DMS79 (cell line): ENCODE data around the gene MYOF.
"Not testable (repeated sequence)": the region's sequence is repeated elsewhere in the genome, so short reads cannot be mapped to it uniquely, and the experiment has no call there.

Experiments
- DNase-seq: peaks from one replicate; lab custom pipeline; 2025; lab: John Stamatoyannopoulos, UW

MYOF gene

GRCh38 chr10:93346694-93347093 is 135.4 kb downstream of the MYOF start:
- no peak for DNase-seq

- no peak for DNase-seq
Measured at GRCh38 chr10:93346108-93346507, 136.0 kb downstream of the MYOF start.

GRCh38 chr10:93344691-93345090 is 137.4 kb downstream of the MYOF start:
- no peak for DNase-seq

GRCh38 chr10:93342921-93343320 is 139.2 kb downstream of the MYOF start:
- DNase-seq, result no peak

GRCh38 chr10:93342366-93342765 is 139.8 kb downstream of the MYOF start:
- DNase-seq, result no peak

- DNase-seq, result no peak
Measured at GRCh38 chr10:93337309-93337721, 144.8 kb downstream of the MYOF start.

- no peak for DNase-seq
Measured at GRCh38 chr10:93336678-93337077, 145.5 kb downstream of the MYOF start.

- no peak for DNase-seq
Measured at GRCh38 chr10:93336110-93336509, 146.0 kb downstream of the MYOF start.

GRCh38 chr10:93334901-93335327 is 147.2 kb downstream of the MYOF start:
- DNase-seq, result peak; percentile 42

GRCh38 chr10:93334181-93334580 is 148.0 kb downstream of the MYOF start:
- DNase-seq, result no peak

GRCh38 chr10:93333278-93333978 is 148.7 kb downstream of the MYOF start:
- DNase-seq, result no peak

- DNase-seq, result no peak
Measured at GRCh38 chr10:93330824-93331223, 151.3 kb downstream of the MYOF start.

GRCh38 chr10:93319896-93320295 is 162.2 kb downstream of the MYOF start:
- DNase-seq, result no peak

- DNase-seq, result no peak
Measured at GRCh38 chr10:93319096-93319495, 163.0 kb downstream of the MYOF start.

- DNase-seq, result no peak
Measured at GRCh38 chr10:93315246-93315645, 166.9 kb downstream of the MYOF start.

- not testable (repeated sequence) for DNase-seq
Measured at GRCh38 chr10:93314656-93315055, 167.5 kb downstream of the MYOF start.

GRCh38 chr10:93313798-93314197 is 168.3 kb downstream of the MYOF start:
- DNase-seq, result no peak

GRCh38 chr10:93309062-93309461 is 173.1 kb downstream of the MYOF start:
- no peak for DNase-seq

- DNase-seq, result no peak
Measured at GRCh38 chr10:93305122-93305521, 177.0 kb downstream of the MYOF start.

- DNase-seq, result no peak
Measured at GRCh38 chr10:93300981-93301380, 181.2 kb downstream of the MYOF start.

- no peak for DNase-seq
Measured at GRCh38 chr10:93300288-93300917, 181.7 kb downstream of the MYOF start.

GRCh38 chr10:93299606-93300287 is 182.4 kb downstream of the MYOF start:
- DNase-seq, result no peak

- DNase-seq, result no peak
Measured at GRCh38 chr10:93299195-93299594, 182.9 kb downstream of the MYOF start.
